Esophagus muscularis mucosa (tissue), 4 donors: ENCODE data around the gene TBC1D16. TPM values are rescaled to one million over a fixed set of nuclear protein-coding genes. Genes with fewer than 3 reads are reported as not detected.

Experiments
- DNase-seq: peaks from one replicate; pipeline ENCODE4 v3.0.0-alpha.2; 2017; ENCODE audit errors: extremely low spot score
- H3K27ac ChIP-seq, 4 donors: fragments of 200-600 bp; sonication (generic); replicated peaks in 1 of 4; 1 replicate in 3 of 4; 2 replicates in 1 of 4; pipeline ENCODE4 v1.5.1; 2016 to 2019; ENCODE audit warnings: mild to moderate bottlenecking in 1 of 4
- H3K27me3 ChIP-seq, 4 donors: fragments of 200-600 bp; sonication (generic); one replicate each; pipeline versions ENCODE4 v1.5.1 to v1.6.0; 2016 to 2019
- H3K36me3 ChIP-seq, 4 donors: fragments of 200-600 bp; sonication (generic); one replicate each; pipeline ENCODE4 v1.5.1; 2016 to 2019
- H3K4me1 ChIP-seq, 4 donors: fragments of 200-600 bp; sonication (generic); one replicate each; pipeline ENCODE4 v1.5.1; 2016 to 2019
- H3K4me3 ChIP-seq, 4 donors: fragments of 200-600 bp; sonication (generic); 1 replicate in 2 of 4; 2 replicates in 2 of 4; pipeline ENCODE4 v1.5.1; 2016 to 2019; ENCODE audit warnings: mild to moderate bottlenecking in 4 of 4, moderate library complexity in 1 of 4
- H3K9me3 ChIP-seq, 4 donors: fragments of 200-600 bp; sonication (generic); 1 replicate in 3 of 4; 2 replicates in 1 of 4; pipeline ENCODE4 v1.5.1; 2016 to 2019
- CTCF ChIP-seq, 3 experiments: fragments of 200-600 bp in 2 of 3; fragments of 450-650 bp in 1 of 3; sonication (generic) in 2 of 3; IDR thresholded peaks; one replicate each; pipeline ENCODE4 v1.5.1; 2017 to 2019; ENCODE audit warnings: antibody characterized with exemption in 3 of 3, mild to moderate bottlenecking in 2 of 3, moderate library complexity in 1 of 3
- EP300 ChIP-seq: sonication (generic); formaldehyde crosslinking; IDR thresholded peaks from one replicate; pipeline ENCODE4 v1.6.1; 2017; ENCODE audit warnings: antibody characterized with exemption
- POLR2A ChIP-seq: fragments of 450-650 bp; IDR thresholded peaks from one replicate; pipeline ENCODE4 v1.6.1; 2017; ENCODE audit warnings: antibody characterized with exemption, moderate library complexity, mild to moderate bottlenecking, low read depth
- POLR2AphosphoS5 ChIP-seq, 2 donors: sonication (generic); formaldehyde crosslinking; IDR thresholded peaks; one replicate each; pipeline ENCODE4 v1.6.1; 2017; ENCODE audit warnings: antibody characterized with exemption in 2 of 2
- WGBS: methylation state at CpG from one replicate; pipeline ENCODE4 v1.1.5; 2018; 5-methylcytosine and 5-hydroxymethylcytosine counted together
- intact Hi-C: fragments of 100-400 bp; cut with DNase I; formaldehyde crosslinking; loops from one replicate; pipeline ENCODE4 v1.15.1; 2023
- total RNA-seq, 4 donors: library from RNA; depleted of rRNA; stranded (reverse); fragments of >200 nt; gene quantifications; one replicate each; pipeline versions ENCODE4 v1.1.0 to v1.2.1, GENCODE V29; 2016

The TBC1D16 gene
- total RNA-seq, 4 donors from 2014 or later = 30.3 to 37.4 (median 33.2) TPM

GRCh38 chr17:79981090-79981489, 54.6 kb downstream of the TBC1D16 start:
- intact Hi-C loops = no loop called here
- Histone ChIP-seq H3K4me1 (no peaks in the 10 kb centered on the region), H3K4me3 (no peak overlapping the region), H3K27me3 (no peaks in the 10 kb centered on the region), H3K9me3 (no peaks in the 10 kb centered on the region), H3K36me3 (peaks cover 4 to 18% (median 12%) of the 10 kb centered on the region in 4 donors), H3K27ac (no peak overlapping the region)
- no peak for DNase-seq
- 85% methylated on average over 15 of the region's 15 CpGs for WGBS
- TF ChIP-seq POLR2A = no peak
- no peak for TF ChIP-seq EP300
- no peak for TF ChIP-seq POLR2AphosphoS5 (IDR thresholded peaks at IDR 0.05)
- TF ChIP-seq CTCF (IDR thresholded peaks at IDR 0.05) = no peak

DNA sequence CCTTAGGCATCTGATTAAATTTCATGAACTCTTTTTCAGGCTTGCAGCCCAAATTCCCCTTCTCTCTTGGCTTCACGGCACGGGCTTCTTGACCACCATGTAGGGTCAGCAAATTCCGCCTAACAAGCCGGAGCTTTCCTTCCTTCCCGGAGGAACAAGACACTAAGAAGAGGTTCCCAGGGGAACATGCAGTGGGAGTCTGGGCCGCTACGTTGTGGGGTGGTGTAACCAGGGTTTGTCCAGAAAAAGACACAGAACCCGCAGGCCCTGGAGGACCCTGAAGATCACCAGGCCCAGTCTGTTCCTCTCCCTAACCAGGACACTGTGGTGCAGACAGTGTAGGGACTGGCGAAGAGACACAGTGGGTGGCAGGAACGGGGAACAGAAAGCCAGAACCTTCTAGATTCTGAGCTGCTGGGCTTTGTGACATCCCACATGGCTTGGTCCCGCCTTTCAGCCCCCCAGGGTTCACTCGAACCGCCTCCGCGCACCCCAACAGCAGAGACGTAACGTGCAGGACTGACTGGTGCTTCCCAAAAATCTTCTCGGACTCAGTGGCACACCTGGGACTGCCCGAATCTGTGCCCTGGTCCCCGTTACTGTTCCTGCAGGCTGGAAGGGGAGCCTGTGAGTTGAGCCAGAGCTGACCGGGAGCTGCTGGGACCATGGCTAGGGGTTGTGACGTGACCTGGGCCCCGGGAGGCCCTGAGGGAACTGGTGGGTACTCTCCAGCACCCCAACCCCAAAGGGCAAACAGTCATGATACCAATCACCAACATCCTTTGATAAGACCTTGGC, 55.2 kb downstream of the TBC1D16 start:
- intact Hi-C loops = no loop called here

DNA sequence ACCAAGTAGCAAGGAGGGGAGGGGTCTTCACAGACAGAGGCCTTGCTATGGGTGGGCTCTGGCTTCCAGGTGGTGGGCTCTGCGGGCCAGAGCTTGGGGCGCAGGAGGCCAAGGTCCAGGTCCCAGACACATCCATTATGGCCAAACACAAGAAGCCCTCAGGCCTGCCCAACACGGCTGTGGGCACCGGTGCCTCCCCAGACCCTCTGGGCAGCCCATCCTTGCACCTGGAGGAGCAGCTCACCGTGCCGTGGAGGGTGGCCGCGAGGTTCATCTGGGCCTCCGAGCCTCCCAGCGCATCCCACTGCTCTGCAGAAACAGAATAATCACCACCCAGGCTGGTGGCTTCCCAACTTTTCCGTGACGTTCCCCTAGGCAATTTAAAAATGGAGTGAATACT, 55.9 kb downstream of the TBC1D16 start:
- Histone ChIP-seq H3K9me3 (no peaks in the 10 kb centered on the region), H3K27me3 (no peaks in the 10 kb centered on the region), H3K27ac (no peak overlapping the region), H3K36me3 (peaks cover under 1 to 18% (median 12%) of the 10 kb centered on the region in 4 donors), H3K4me1 (no peaks in the 10 kb centered on the region), H3K4me3 (no peak overlapping the region)
- TF ChIP-seq POLR2AphosphoS5 (IDR thresholded peaks at IDR 0.05) (no peak), EP300 (no peak), CTCF (IDR thresholded peaks at IDR 0.05) (no peak), POLR2A (no peak)
- 94% methylated on average over 8 of the region's 12 CpGs for WGBS
- intact Hi-C loops = no loop called here
- DNase-seq = no peak

More for the DNA sequence above, 55.2 kb downstream of the TBC1D16 start:
- no peak overlapping the region for H3K27ac ChIP-seq
- TF ChIP-seq POLR2AphosphoS5 (IDR thresholded peaks at IDR 0.05) (no peak), CTCF (IDR thresholded peaks at IDR 0.05) (no peak), POLR2A (no peak), EP300 (no peak)
- WGBS = 91% methylated on average over 13 of the region's 23 CpGs
- no peak overlapping the region for H3K4me3 ChIP-seq
- DNase-seq = no peak
- H3K27me3 ChIP-seq = no peaks in the 10 kb centered on the region
- no peaks in the 10 kb centered on the region for H3K9me3 ChIP-seq
- H3K36me3 ChIP-seq = peaks cover 4 to 18% (median 12%) of the 10 kb centered on the region in 4 donors
- no peaks in the 10 kb centered on the region for H3K4me1 ChIP-seq

- no peaks in the 10 kb centered on the region for H3K9me3 ChIP-seq
- H3K36me3 ChIP-seq = peaks cover 0 to 18% (median 12%) of the 10 kb centered on the region in 4 donors
- TF ChIP-seq POLR2A (no peak), POLR2AphosphoS5 (IDR thresholded peaks at IDR 0.05) (no peak), EP300 (no peak), CTCF (IDR thresholded peaks at IDR 0.05) (no peak)
- no peak for DNase-seq
- intact Hi-C loops = no loop called here
- H3K4me1 ChIP-seq = no peaks in the 10 kb centered on the region
- no peak overlapping the region for H3K27ac ChIP-seq
- 89% methylated on average over 30 of the region's 30 CpGs for WGBS
- H3K27me3 ChIP-seq = no peaks in the 10 kb centered on the region
- H3K4me3 ChIP-seq = no peak overlapping the region
These were observed 56.4 kb downstream of the TBC1D16 start for GRCh38 chr17:79979221-79979741.
